GM18498 (cell line): ENCODE measurements around the gene KCNK5.

ENCODE experiments used
- ATAC-seq: cut with Tn5 transposase; IDR thresholded peaks from one replicate; pipeline ENCODE4 v1.9.1; 2021; ENCODE audit warnings: mild to moderate bottlenecking, moderate library complexity; ENCODE audit not compliant: unreplicated experiment

Gene KCNK5

DNA sequence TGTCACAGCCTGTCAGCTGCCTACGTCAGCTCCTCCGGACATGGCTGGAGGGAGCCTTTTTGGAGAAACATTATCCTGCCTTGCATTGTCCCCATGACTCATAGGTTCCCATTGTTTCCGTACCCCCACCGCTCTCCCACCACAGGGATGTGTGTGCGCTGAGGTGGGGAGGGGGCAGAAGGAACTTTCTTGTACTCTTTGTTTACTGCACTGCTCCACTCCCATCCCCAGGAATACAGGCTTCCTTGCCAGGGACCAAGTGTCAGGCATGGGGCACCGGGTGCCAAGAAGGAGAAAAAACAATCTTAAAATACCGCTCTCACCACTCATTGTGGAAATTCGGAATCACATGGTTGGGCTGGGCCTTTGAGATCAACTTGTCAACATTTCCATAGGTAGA is 51.0 kb downstream of the KCNK5 start:
- no peak for ATAC-seq

GRCh38 chr6:39177130-39177529 is 52.1 kb downstream of the KCNK5 start:
- ATAC-seq: no peak

DNA sequence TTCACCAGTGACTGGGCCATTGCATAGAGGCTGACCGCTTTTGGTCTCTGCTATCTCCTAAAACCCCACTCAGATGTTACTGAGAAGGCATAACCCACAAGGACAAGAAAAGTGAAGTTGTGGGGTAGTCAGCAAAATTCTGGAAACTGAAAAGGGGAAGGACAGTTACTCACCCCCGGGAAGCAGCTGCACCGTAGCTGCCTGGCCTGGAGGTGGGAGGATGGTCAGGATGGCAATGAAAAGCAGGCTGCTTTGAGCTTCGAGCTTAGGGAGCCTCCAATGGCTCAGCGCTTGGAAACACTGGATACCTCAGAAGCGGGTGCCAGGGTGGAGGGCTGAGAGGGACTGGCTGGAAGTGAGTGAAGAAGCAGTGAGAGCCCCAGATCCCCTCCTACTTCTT is 56.0 kb downstream of the KCNK5 start:
- no peak for ATAC-seq

GRCh38 chr6:39172377-39172757 is 56.9 kb downstream of the KCNK5 start:
- ATAC-seq: no peak

GRCh38 chr6:39171489-39172376 is 57.5 kb downstream of the KCNK5 start:
- ATAC-seq: no peak

DNA sequence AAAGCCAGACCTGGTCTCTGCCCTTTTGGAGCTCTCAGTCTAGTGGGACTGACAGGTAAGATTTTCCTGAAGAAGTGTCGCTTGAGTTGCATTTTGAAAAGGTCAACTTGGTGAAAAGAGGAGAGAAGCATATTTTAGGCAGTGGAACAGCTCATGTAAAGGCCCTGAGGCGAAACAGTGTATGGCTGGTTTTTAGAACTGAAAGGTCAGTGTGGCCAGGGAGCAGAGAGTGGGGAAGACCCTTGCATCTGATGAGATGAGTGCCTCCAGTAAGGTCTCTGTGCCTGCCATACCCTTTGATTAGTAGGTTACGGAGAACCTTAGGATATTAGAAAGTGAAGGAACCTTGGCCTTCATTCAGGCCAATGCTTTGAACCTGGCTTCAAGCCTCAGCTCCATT is 58.4 kb downstream of the KCNK5 start:
- no peak for ATAC-seq

- no peak for ATAC-seq
These were observed 58.9 kb downstream of the KCNK5 start for GRCh38 chr6:39170389-39170788.

DNA sequence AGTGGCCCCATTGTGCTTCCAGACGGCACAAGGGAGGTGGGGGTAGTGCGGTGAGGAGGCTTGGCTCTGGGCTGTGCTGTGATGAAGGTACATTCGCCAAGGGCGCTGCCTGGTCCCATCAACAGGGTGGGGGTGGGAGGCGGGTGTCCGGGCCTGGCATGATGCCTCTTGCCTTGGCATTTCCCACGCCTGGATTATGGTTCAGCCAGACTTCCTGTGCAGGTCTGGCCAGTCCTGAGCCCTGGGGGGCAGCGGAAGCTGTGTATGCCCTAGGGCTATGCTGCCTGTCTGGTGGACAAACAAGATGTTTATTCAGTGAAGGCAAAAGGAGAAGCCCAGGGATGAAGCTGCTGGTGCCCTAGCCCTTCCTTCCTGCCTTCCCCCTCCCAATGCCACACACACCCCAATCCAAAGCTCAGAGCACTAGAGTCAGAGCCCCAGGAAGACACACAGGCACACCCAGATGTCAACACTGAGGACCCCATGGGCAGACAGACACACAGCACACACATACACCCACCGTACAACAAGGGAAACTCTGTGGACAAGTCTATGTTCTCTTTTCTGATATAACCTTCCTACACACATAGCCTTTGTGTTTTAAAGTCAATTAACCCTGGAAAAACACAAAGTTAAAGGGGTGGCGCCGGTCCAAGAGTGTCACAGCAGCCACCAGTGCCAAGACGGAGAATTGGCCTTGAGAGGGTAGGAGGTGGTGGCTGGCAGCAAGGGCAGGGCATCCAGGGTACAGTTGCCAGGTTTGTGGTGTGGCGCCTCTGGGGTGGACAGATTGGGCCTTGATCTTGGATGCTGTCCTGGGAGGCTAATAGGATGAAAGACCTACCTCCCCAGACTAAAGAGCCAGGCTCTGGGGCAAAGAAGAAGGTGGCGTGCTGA is 59.6 kb downstream of the KCNK5 start:
- no peak for ATAC-seq

GRCh38 chr6:39167866-39168625 is 61.2 kb downstream of the KCNK5 start:
- ATAC-seq: no peak

GRCh38 chr6:39167321-39167720 is 62.0 kb downstream of the KCNK5 start:
- ATAC-seq: no peak

GRCh38 chr6:39166912-39167290 is 62.4 kb downstream of the KCNK5 start:
- no peak for ATAC-seq

GRCh38 chr6:39166189-39166911 is 62.9 kb downstream of the KCNK5 start:
- ATAC-seq: no peak

- ATAC-seq: no peak
These were observed 71.8 kb downstream of the KCNK5 start for GRCh38 chr6:39157511-39157910.

DNA sequence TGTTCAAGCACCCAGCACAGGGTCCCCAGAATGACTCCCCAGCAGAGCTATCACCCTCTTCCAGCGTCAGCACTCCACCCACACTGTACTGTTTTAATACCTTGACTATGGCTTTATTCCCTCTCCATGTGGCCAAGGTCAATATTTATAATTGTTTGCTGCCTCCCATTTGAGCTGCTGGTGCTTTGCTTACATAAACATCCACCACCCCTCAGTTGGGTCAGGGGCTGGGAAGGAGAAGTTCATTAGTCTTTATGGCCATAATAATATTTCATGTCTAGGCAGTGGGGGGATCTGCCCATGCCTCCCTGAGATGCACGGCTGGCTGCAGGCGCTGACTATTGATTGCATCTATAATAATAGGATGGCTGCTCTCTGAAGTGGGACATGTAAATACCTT is 72.5 kb downstream of the KCNK5 start:
- ATAC-seq: no peak

DNA sequence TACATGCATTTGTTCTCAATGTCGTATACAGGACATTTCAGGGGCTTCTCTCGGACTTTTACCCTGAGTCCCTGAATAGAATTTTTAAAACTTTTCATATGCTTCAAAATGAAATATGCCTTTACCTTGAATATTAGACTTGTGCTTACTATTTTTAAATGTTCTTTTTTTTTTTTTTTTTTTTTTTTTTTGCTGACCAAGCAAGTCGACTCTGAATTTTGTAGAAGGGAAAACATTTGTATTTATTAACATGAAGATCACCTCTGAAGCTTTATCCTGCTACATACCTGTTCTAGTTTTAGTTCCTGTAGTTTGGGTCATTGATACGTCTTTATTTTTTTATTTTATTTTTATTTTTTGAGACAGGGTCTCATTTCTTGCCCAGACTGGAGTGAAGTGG is 74.6 kb downstream of the KCNK5 start:
- ATAC-seq: no peak

GRCh38 chr6:39153766-39154397 is 75.4 kb downstream of the KCNK5 start:
- no peak for ATAC-seq

DNA sequence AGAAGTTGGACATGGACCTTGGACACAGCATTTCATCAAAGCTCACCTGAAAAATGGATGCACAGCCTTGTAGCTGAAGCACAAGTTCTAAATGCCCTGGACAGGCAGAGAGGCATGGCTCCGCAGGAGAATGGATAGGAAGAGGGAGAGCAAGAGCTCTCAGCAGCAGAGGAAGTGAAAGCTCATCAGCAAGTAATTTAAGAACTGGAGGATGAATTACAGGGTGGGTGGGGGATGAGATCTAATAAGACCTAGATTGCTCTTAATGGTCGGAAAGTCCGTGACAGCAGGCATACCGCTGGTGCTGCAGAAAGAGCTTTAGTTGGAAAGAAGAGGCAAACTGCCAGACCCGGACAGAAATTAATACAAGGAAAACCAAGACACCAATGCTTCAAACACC is 77.0 kb downstream of the KCNK5 start:
- ATAC-seq: no peak

DNA sequence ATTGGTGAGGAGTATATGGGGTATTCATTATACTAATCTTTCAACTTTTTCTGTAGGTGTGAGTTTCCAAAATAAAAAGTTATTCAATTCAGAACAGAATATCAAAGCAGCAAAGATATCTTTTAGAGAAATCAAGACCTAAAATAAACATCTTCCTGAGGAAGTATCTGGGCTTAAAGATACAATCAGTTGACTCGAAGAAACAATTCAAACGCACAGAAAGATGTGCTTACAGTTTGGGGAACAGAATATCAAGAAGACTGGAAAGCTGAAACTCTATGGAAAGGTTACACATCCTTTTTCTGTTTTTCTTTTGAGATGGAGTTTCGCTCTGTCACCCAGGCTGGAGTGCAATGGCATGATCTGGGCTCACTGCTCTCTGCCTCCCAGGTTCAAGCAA is 78.1 kb downstream of the KCNK5 start:
- no peak for ATAC-seq

GRCh38 chr6:39144481-39145173 is 84.6 kb downstream of the KCNK5 start:
- ATAC-seq: no peak
